Measurements from ENCODE around the gene GPRIN3.

GPRIN3 gene

GRCh38 chr4:89338206-89338605, 30.6 kb upstream of the GPRIN3 start:
- Histone ChIP-seq H3K27ac (replicated peaks) (no peak overlapping the region), H3K4me3 (replicated peaks; ENCODE audit: insufficient read depth, low read length) (no peak overlapping the region), H3K27me3 (ENCODE audit: insufficient read depth, poor library complexity, severe bottlenecking) (no peaks in the 10 kb centered on the region)
- no peak for DNase-seq (ENCODE audit: low read depth in 1 of 2, low spot score in 1 of 2)
- TF ChIP-seq POLR2AphosphoS5 (IDR thresholded peaks at IDR 0.05; ENCODE audit: low read depth) (no peak), SPI1 (IDR thresholded peaks at IDR 0.05; ENCODE audit: borderline replicate concordance, low read depth) (no peak), CTCF (IDR thresholded peaks at IDR 0.05; ENCODE audit: insufficient read depth, low read length) (no peak), REST (IDR thresholded peaks at IDR 0.05; ENCODE audit: insufficient replicate concordance, low read depth) (no peak), GABPA (IDR thresholded peaks at IDR 0.05; ENCODE audit: low read depth) (no peak)

GRCh38 chr4:89337681-89338080, 30.1 kb upstream of the GPRIN3 start:
- TF ChIP-seq GABPA (IDR thresholded peaks at IDR 0.05; ENCODE audit: low read depth) (no peak), POLR2AphosphoS5 (IDR thresholded peaks at IDR 0.05; ENCODE audit: low read depth) (no peak), CTCF (IDR thresholded peaks at IDR 0.05; ENCODE audit: insufficient read depth, low read length) (no peak), SPI1 (IDR thresholded peaks at IDR 0.05; ENCODE audit: borderline replicate concordance, low read depth) (no peak), REST (IDR thresholded peaks at IDR 0.05; ENCODE audit: insufficient replicate concordance, low read depth) (no peak)
- no peak for DNase-seq (ENCODE audit: low read depth in 1 of 2, low spot score in 1 of 2)
- no peak overlapping the region for H3K4me3 ChIP-seq (replicated peaks; ENCODE audit: insufficient read depth, low read length)

GRCh38 chr4:89336818-89337420, 29.3 kb upstream of the GPRIN3 start:
- no peak overlapping the region for H3K27ac ChIP-seq (replicated peaks)
- no peak for DNase-seq (ENCODE audit: low read depth in 1 of 2, low spot score in 1 of 2)
- H3K4me3 ChIP-seq (replicated peaks; ENCODE audit: insufficient read depth, low read length): no peak overlapping the region
- no peaks in the 10 kb centered on the region for H3K27me3 ChIP-seq (ENCODE audit: insufficient read depth, poor library complexity, severe bottlenecking)
- no peak for TF ChIP-seq REST (IDR thresholded peaks at IDR 0.05; ENCODE audit: insufficient replicate concordance, low read depth)
- TF ChIP-seq GABPA (IDR thresholded peaks at IDR 0.05; ENCODE audit: low read depth): no peak
- TF ChIP-seq SPI1 (IDR thresholded peaks at IDR 0.05; ENCODE audit: borderline replicate concordance, low read depth): no peak
- TF ChIP-seq CTCF (IDR thresholded peaks at IDR 0.05; ENCODE audit: insufficient read depth, low read length): no peak
- no peak for TF ChIP-seq POLR2AphosphoS5 (IDR thresholded peaks at IDR 0.05; ENCODE audit: low read depth)

More at GRCh38 chr4:89337681-89338080, 30.1 kb upstream of the GPRIN3 start:
- Histone ChIP-seq H3K27ac (replicated peaks) (no peak overlapping the region), H3K27me3 (ENCODE audit: insufficient read depth, poor library complexity, severe bottlenecking) (no peaks in the 10 kb centered on the region)

Data from HL-60 (cell line).